IPS DF 6.9 (cell line): ENCODE results near the gene NPAS1.
"Not testable (repeated sequence)": the region's sequence is repeated elsewhere in the genome, so short reads cannot be mapped to it uniquely, and the experiment has no call there.

Source experiments
- DNase-seq: peaks from one replicate; pipeline ENCODE4 v3.0.0-alpha.2; 2013; ENCODE audit warnings: low read depth, low spot score
- H3K27ac ChIP-seq: one replicate; pipeline ENCODE4 v1.5.1; 2013; ENCODE audit warnings: low read length, control low read depth
- H3K27me3 ChIP-seq: 2 replicates; pipeline ENCODE4 v1.6.1; 2013; ENCODE audit warnings: mild to moderate bottlenecking, low read length; ENCODE audit not compliant: control insufficient read depth, insufficient read depth
- H3K36me3 ChIP-seq: 2 replicates; pipeline ENCODE4 v1.6.1; 2013; ENCODE audit warnings: low read length; ENCODE audit not compliant: control insufficient read depth, insufficient read depth
- H3K4me1 ChIP-seq: 2 replicates; pipeline ENCODE4 v1.6.1; 2013; ENCODE audit warnings: low read length; ENCODE audit not compliant: control insufficient read depth, insufficient read depth
- H3K4me3 ChIP-seq: 2 replicates; pipeline ENCODE4 v1.5.1; 2013; ENCODE audit warnings: mild to moderate bottlenecking, low read length
- H3K9me3 ChIP-seq: 2 replicates; pipeline ENCODE4 v1.6.1; 2013; ENCODE audit warnings: low read length, inconsistent platforms; ENCODE audit not compliant: control insufficient read depth, insufficient read depth
- WGBS: extraction: QIAGEN DNeasy Blood & Tissue Kit; methylation state at CpG from one replicate; pipeline ENCODE4 v1.1.7; 2013; ENCODE audit warnings: mixed read lengths, missing lambda C conversion rate; ENCODE audit not compliant: insufficient read length, insufficient coverage; 5-methylcytosine and 5-hydroxymethylcytosine counted together

NPAS1 gene

GRCh38 chr19:47068246-47068645 is 48.6 kb downstream of the NPAS1 start:
- H3K4me3 ChIP-seq, result no peak overlapping the region
- H3K27ac ChIP-seq, result no peak overlapping the region
- no peak for DNase-seq
- H3K4me1 ChIP-seq, result 0 out of 2 replicates have a peak, but pooled peaks cover 1% of the 10 kb centered on the region
- H3K27me3 ChIP-seq, result no peaks in the 10 kb centered on the region
- peaks cover 50% of the 10 kb centered on the region for H3K36me3 ChIP-seq
- no CpG with 5 or more reads among the region's 8 CpGs for WGBS
- H3K9me3 ChIP-seq, result no peaks in the 10 kb centered on the region

DNA sequence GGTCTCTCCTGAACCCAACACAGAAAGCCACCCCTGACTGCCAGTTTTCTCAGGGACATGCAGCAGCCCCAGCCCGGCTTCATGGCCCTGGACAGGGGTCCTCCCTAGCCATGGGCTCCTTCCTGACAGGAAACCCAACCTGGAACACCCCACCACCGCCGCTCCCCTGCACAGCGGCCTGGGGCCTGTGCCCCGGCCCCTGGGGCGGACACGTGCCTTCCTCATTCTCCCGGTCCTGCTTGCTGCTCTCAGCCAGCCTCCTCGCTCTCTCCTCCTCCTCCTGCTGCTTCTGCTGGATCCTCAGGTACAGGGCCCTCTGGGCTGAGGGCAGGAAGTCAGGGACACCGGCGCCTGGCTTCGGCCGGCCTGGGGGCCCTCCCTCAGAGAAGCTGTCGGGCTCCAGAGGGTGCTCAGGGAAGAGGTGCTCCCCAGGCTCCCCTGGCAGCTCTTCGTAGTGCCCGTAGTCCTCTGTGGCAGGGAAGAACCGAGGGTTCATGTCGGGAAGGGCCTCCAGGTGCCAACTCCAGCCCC is 49.3 kb downstream of the NPAS1 start:
- no peak for DNase-seq

GRCh38 chr19:47069795-47070194 is 50.2 kb downstream of the NPAS1 start:
- Histone ChIP-seq H3K9me3 (no peaks in the 10 kb centered on the region), H3K27ac (no peak overlapping the region), H3K27me3 (no peaks in the 10 kb centered on the region), H3K36me3 (peaks cover 50% of the 10 kb centered on the region), H3K4me1 (0 out of 2 replicates have a peak, but pooled peaks cover 1% of the 10 kb centered on the region), H3K4me3 (no peak overlapping the region)
- WGBS, result no CpG with 5 or more reads among the region's 15 CpGs
- no peak for DNase-seq

More for the DNA sequence above, 49.3 kb downstream of the NPAS1 start:
- Histone ChIP-seq H3K4me3 (no peak overlapping the region), H3K4me1 (0 out of 2 replicates have a peak, but pooled peaks cover 1% of the 10 kb centered on the region), H3K27me3 (no peaks in the 10 kb centered on the region), H3K9me3 (no peaks in the 10 kb centered on the region), H3K36me3 (peaks cover 50% of the 10 kb centered on the region), H3K27ac (no peak overlapping the region)
- no CpG with 5 or more reads among the region's 18 CpGs for WGBS

GRCh38 chr19:47070756-47071155 is 51.1 kb downstream of the NPAS1 start:
- no peak for DNase-seq
- Histone ChIP-seq H3K9me3 (no peaks in the 10 kb centered on the region), H3K4me1 (no peaks in the 10 kb centered on the region), H3K27ac (no peak overlapping the region), H3K36me3 (peaks cover 50% of the 10 kb centered on the region), H3K27me3 (no peaks in the 10 kb centered on the region), H3K4me3 (no peak overlapping the region)
- no CpG with 5 or more reads among the region's 18 CpGs for WGBS

DNA sequence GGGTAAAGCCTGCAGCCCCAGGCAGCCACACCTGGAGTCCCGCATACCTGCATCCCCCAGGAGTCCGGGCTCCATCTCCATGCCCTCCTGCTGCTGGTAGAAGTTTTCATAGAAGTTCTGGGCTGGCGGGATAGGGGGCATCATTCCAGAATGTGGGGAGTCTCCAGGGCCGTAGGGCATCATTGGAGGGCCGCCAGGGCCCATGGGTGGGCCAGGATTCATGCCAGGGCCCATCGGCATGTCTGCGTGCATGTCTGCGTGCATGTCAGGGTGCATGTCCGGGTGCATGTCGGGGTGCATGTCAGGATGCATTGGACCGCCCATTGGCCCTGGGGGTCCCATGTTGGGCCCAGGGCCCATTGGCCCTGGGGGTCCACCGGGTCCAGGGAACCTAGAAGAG is 52.1 kb downstream of the NPAS1 start:
- Histone ChIP-seq H3K27ac (no peak overlapping the region), H3K27me3 (no peaks in the 10 kb centered on the region), H3K9me3 (no peaks in the 10 kb centered on the region), H3K4me1 (no peaks in the 10 kb centered on the region), H3K4me3 (no peak overlapping the region; the same call in 1 of the 2 replicates), H3K36me3 (peaks cover 51% of the 10 kb centered on the region)
- DNase-seq, result no peak
- no CpG with 5 or more reads among the region's 12 CpGs for WGBS

- Histone ChIP-seq H3K4me3 (no peak overlapping the region), H3K4me1 (no peaks in the 10 kb centered on the region), H3K27me3 (no peaks in the 10 kb centered on the region), H3K36me3 (peaks cover 45% of the 10 kb centered on the region), H3K9me3 (no peaks in the 10 kb centered on the region), H3K27ac (no peak overlapping the region)
- no peak for DNase-seq
- no CpG with 5 or more reads among the region's 17 CpGs for WGBS
Measured at GRCh38 chr19:47072323-47072722, 52.7 kb downstream of the NPAS1 start.

DNA sequence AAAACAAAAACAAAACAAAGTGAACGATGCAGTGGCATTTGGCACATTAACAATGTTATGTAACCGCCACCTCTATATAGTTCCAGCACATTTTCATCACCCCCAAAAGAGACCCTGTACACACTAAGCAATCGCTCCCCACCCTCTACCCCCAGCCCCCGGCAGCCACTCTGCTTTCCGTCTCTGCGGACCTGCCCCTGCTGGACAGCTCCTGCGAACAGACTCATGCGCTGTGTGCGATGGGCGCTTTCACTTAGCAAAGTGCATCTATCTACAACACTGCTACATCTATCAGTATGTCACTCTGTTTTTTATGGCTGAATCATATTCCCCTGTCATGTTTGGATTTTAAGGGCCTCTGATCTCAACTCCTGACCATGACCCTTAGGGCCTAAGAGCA is 53.9 kb downstream of the NPAS1 start:
- H3K4me1 ChIP-seq, result no peaks in the 10 kb centered on the region
- WGBS, result no CpG with 5 or more reads among the region's 10 CpGs
- no peaks in the 10 kb centered on the region for H3K9me3 ChIP-seq
- DNase-seq, result no peak
- H3K27me3 ChIP-seq, result no peaks in the 10 kb centered on the region
- peaks cover 39% of the 10 kb centered on the region for H3K36me3 ChIP-seq
- no peak overlapping the region for H3K4me3 ChIP-seq
- no peak overlapping the region for H3K27ac ChIP-seq

GRCh38 chr19:47074621-47075020 is 55.0 kb downstream of the NPAS1 start:
- Histone ChIP-seq H3K27me3 (no peaks in the 10 kb centered on the region), H3K4me1 (no peaks in the 10 kb centered on the region), H3K27ac (no peak overlapping the region), H3K36me3 (peaks cover 39% of the 10 kb centered on the region), H3K4me3 (no peak overlapping the region), H3K9me3 (no peaks in the 10 kb centered on the region)
- no peak for DNase-seq
- no CpG with 5 or more reads among the region's 9 CpGs for WGBS

DNA sequence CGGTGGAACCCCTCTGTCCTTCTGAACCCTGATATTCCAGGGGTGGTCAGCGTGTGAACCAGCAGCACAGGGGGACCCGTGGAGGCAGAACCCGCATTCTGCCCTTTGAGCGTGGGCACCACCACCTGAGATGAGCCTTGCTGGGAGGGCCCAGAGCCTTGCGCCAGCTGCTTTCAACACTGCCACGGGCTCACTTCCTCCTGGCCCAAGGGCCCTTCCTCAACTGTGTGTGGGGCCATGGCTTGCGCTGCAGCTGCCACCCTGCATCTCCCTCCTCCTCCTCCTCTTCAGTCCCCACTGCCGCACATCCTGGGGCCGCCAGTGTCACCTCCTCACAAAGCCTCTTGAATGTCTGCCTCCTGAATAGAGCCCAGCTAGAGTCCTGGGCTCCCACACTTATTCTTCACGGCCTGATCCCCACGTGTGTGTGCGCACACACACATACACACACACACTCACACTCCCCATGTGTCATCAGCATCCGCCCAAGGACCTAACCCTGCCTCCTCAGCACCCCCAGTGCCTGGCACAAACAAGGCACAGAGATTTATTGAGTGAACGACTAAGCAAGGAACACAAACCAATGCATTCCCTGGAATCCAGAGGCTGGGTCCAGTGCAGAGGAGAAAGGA is 55.7 kb downstream of the NPAS1 start:
- no peak for DNase-seq
- H3K27me3 ChIP-seq, result no peaks in the 10 kb centered on the region
- no peak overlapping the region for H3K27ac ChIP-seq
- H3K4me1 ChIP-seq, result no peaks in the 10 kb centered on the region
- H3K9me3 ChIP-seq, result no peaks in the 10 kb centered on the region
- no CpG with 5 or more reads among the region's 15 CpGs for WGBS
- no peak overlapping the region for H3K4me3 ChIP-seq
- H3K36me3 ChIP-seq, result peaks cover 32% of the 10 kb centered on the region

GRCh38 chr19:47075941-47076340 is 56.3 kb downstream of the NPAS1 start:
- H3K36me3 ChIP-seq, result peaks cover 28% of the 10 kb centered on the region
- H3K4me3 ChIP-seq, result no peak overlapping the region
- no peaks in the 10 kb centered on the region for H3K4me1 ChIP-seq
- no peaks in the 10 kb centered on the region for H3K9me3 ChIP-seq
- no peak for DNase-seq
- H3K27me3 ChIP-seq, result no peaks in the 10 kb centered on the region
- no peak overlapping the region for H3K27ac ChIP-seq
- no CpG with 5 or more reads among the region's 13 CpGs for WGBS

DNA sequence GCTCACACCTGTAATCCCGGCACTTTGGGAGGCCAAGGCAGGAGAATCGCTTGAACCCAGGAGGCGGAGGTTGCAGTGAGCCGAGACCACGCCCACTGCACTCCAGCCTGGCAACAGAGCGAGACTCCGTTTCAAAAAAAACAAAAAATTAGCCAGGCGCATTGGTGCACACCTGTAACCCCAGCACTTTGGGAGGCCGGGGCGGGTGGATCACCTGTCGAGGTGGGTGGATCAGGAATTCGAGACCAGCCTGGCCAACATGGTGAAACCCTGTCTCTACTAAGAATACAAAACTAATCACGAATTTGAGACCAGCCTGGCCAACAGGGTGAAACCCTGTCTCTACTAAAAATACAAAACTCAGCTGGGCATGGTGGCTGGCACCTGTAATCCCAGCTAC is 58.7 kb downstream of the NPAS1 start:
- peaks cover 31% of the 10 kb centered on the region for H3K36me3 ChIP-seq
- H3K9me3 ChIP-seq, H3K27me3 ChIP-seq, H3K4me3 ChIP-seq, H3K4me1 ChIP-seq, DNase-seq, H3K27ac ChIP-seq: not testable (repeated sequence)
- no CpG with 5 or more reads among the region's 13 CpGs for WGBS
